ENCODE results near the gene PHRF1. TPM values are rescaled to one million over a fixed set of nuclear protein-coding genes. Genes with fewer than 3 reads are reported as not detected.

The PHRF1 gene
- total RNA-seq, 1 experiment from 2014 or later = 48.9 TPM

DNA sequence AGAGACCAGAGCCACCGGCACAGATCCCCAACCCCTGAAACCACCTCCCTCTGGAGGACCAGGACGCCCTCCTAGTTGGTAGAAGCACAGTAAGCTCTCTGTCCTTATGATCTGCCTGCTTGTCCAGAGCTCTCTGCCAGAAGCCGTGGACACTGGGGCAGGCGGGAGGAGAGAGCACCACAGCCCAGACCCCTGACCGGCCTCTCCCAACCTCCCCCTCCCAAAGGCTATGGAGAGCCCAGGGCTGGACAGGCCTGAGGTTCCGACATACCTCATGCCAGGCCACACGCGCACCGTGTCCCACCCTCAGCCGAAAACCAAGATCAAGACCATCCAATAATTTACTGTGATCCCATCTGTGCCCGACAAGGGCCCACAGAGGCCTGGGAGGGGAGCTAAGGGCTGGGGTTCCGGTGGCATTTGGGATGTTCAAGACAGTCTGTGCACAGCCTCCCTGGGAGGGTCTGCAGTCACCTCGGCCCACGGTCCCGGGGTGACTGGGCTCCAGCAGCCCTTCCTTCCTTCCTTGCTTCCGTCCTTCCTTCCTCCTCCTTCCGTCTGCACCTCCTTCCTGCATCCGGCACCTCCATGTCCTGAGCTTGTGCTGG is 44.2 kb upstream of the PHRF1 start:
- H3K79me1 ChIP-seq (ENCODE audit: insufficient read depth, low read depth, low read length, poor library complexity, severe bottlenecking) = no peaks in the 10 kb centered on the region
- Mint-ChIP-seq H3K27me3 (ENCODE audit: low read depth) (peaks cover 4% of the 10 kb centered on the region), H3K9me3 (peaks cover 0 to 2% of the 10 kb centered on the region in 2 experiments; a peak in 1 of 5 replicates), H3K27ac (no peak overlapping the region), H3K4me3 (no peak overlapping the region), H3K36me3 (ENCODE audit: insufficient read depth in 1 of 3, low read depth in 3 of 3) (peaks cover 5 to 18% (median 10%) of the 10 kb centered on the region in 3 experiments; a peak in 5 of 7 replicates), H3K4me1 (peaks cover 2 to 4% of the 10 kb centered on the region in 2 experiments; a peak in 1 of 4 replicates)
- TF ChIP-seq, protein P1, sequence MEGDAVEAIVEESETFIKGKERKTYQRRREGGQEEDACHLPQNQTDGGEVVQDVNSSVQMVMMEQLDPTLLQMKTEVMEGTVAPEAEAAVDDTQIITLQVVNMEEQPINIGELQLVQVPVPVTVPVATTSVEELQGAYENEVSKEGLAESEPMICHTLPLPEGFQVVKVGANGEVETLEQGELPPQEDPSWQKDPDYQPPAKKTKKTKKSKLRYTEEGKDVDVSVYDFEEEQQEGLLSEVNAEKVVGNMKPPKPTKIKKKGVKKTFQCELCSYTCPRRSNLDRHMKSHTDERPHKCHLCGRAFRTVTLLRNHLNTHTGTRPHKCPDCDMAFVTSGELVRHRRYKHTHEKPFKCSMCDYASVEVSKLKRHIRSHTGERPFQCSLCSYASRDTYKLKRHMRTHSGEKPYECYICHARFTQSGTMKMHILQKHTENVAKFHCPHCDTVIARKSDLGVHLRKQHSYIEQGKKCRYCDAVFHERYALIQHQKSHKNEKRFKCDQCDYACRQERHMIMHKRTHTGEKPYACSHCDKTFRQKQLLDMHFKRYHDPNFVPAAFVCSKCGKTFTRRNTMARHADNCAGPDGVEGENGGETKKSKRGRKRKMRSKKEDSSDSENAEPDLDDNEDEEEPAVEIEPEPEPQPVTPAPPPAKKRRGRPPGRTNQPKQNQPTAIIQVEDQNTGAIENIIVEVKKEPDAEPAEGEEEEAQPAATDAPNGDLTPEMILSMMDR (conservative IDR thresholded peaks at IDR 0.05) = no peak
- H3K9ac ChIP-seq (ENCODE audit: extremely low read depth, insufficient read length, low read length) = no peak overlapping the region
- no peak overlapping the region for H3K56ac ChIP-seq (ENCODE audit: insufficient read length, low read depth, low read length)
- no peak overlapping the region for H3K27ac ChIP-seq (ENCODE audit: insufficient read length, low read depth, low read length)
- no peak overlapping the region for H2BK12ac ChIP-seq (ENCODE audit: insufficient read length, low read depth, low read length)
- H3K9me3 ChIP-seq (ENCODE audit: control insufficient read depth, low read depth, low read length) = no peaks in the 10 kb centered on the region
- H3K18ac ChIP-seq (ENCODE audit: insufficient read length, low read depth, low read length) = no peak overlapping the region
- H4K20me1 ChIP-seq (ENCODE audit: control insufficient read depth, insufficient read depth, insufficient read length) = no peaks in the 10 kb centered on the region
- H2AK5ac ChIP-seq (ENCODE audit: insufficient read length, low read length) = no peak overlapping the region
- H3K27me3 ChIP-seq (ENCODE audit: insufficient read depth, low read length) = no peaks in the 10 kb centered on the region
- no peak overlapping the region for H3K4me2 ChIP-seq (ENCODE audit: insufficient read depth, insufficient read length, low read length)
- H4K8ac ChIP-seq (replicated peaks; ENCODE audit: insufficient read length, low read depth, low read length) = no peak overlapping the region
- H3K4me1 ChIP-seq (ENCODE audit: insufficient read depth, low read length) = no peaks in the 10 kb centered on the region
- no peak overlapping the region for H4K5ac ChIP-seq (ENCODE audit: insufficient read length, low read depth, low read length)
- H3K4ac ChIP-seq (ENCODE audit: low read depth, low read length) = no peak overlapping the region
- no peak overlapping the region for H3K23ac ChIP-seq (ENCODE audit: insufficient read length, low read depth, low read length)
- no peak overlapping the region for H2AFZ ChIP-seq (ENCODE audit: low read length)
- no peak overlapping the region for H3K14ac ChIP-seq (ENCODE audit: insufficient read depth, low read length)
- H3K79me2 ChIP-seq (ENCODE audit: insufficient read depth, low read length) = no peaks in the 10 kb centered on the region
- no peak for DNase-seq
- H3K23me2 ChIP-seq (ENCODE audit: insufficient read length, low read depth, low read length, poor library complexity, severe bottlenecking) = peaks cover 14% of the 10 kb centered on the region
- no peak overlapping the region for H3T11ph ChIP-seq (ENCODE audit: low read length)
- no peak overlapping the region for H2BK5ac ChIP-seq (ENCODE audit: insufficient read length, low read length)
- no peak overlapping the region for H2BK15ac ChIP-seq (ENCODE audit: low read depth, low read length)
- H2BK20ac ChIP-seq (ENCODE audit: low read depth, low read length, poor library complexity, severe bottlenecking) = no peak overlapping the region
- no peak overlapping the region for H2BK120ac ChIP-seq (ENCODE audit: low read depth, low read length, poor library complexity, severe bottlenecking)
- H4K91ac ChIP-seq (ENCODE audit: insufficient read length, low read depth, low read length) = no peak overlapping the region
- no CpG with 5 or more reads among the region's 18 CpGs for whole genome bisulfite sequencing (ENCODE audit: extremely low coverage, insufficient read length, low lambda C conversion rate)
